Renal pelvis (tissue), 4 donors: ENCODE results near the gene NOL9. TPM values are rescaled to one million over a fixed set of nuclear protein-coding genes. Genes with fewer than 3 reads are reported as not detected.

Experiments used
- DNase-seq: peaks from one replicate; pipeline ENCODE4 v3.0.0-alpha.2; 2013
- polyA plus RNA-seq, 3 donors: library from polyadenylated mRNA; unstranded; fragments of 120-200 nt; gene quantifications; one replicate each; pipeline ENCODE4 v1.2.1, GENCODE V29; 2013; ENCODE audit not compliant: insufficient read length in 3 of 3

Gene NOL9
- polyA plus RNA-seq, 3 donors: 13.9 to 25.2 (median 23.4) TPM

GRCh38 chr1:6526316-6526715 is 28.0 kb downstream of the NOL9 start:
- no peak for DNase-seq

GRCh38 chr1:6523566-6523965 is 30.7 kb downstream of the NOL9 start:
- no peak for DNase-seq

GRCh38 chr1:6521536-6521935 is 32.8 kb downstream of the NOL9 start:
- DNase-seq: no peak

GRCh38 chr1:6519935-6520671 is 34.2 kb downstream of the NOL9 start:
- peak; percentile 67 for DNase-seq

- DNase-seq: no peak
These were observed 34.8 kb downstream of the NOL9 start for GRCh38 chr1:6519491-6519934.

- DNase-seq: no peak
These were observed 36.9 kb downstream of the NOL9 start for GRCh38 chr1:6517435-6517851.

GRCh38 chr1:6515771-6516170 is 38.5 kb downstream of the NOL9 start:
- no peak for DNase-seq

- DNase-seq: no peak
These were observed 41.0 kb downstream of the NOL9 start for GRCh38 chr1:6513320-6513801.

GRCh38 chr1:6512908-6513280 is 41.4 kb downstream of the NOL9 start:
- no peak for DNase-seq

GRCh38 chr1:6512245-6512907 is 41.9 kb downstream of the NOL9 start:
- no peak for DNase-seq

- no peak for DNase-seq
These were observed 42.6 kb downstream of the NOL9 start for GRCh38 chr1:6511561-6512244.

- no peak for DNase-seq
These were observed 43.3 kb downstream of the NOL9 start for GRCh38 chr1:6511056-6511455.

GRCh38 chr1:6510493-6510892 is 43.8 kb downstream of the NOL9 start:
- no peak for DNase-seq

GRCh38 chr1:6509919-6510291 is 44.4 kb downstream of the NOL9 start:
- no peak for DNase-seq

GRCh38 chr1:6509220-6509918 is 44.9 kb downstream of the NOL9 start:
- no peak for DNase-seq

GRCh38 chr1:6508816-6509189 is 45.5 kb downstream of the NOL9 start:
- no peak for DNase-seq

- no peak for DNase-seq
These were observed 46.0 kb downstream of the NOL9 start for GRCh38 chr1:6508154-6508815.

GRCh38 chr1:6507461-6507911 is 46.8 kb downstream of the NOL9 start:
- DNase-seq: no peak

- DNase-seq: no peak
These were observed 47.3 kb downstream of the NOL9 start for GRCh38 chr1:6507037-6507428.

- no peak for DNase-seq
These were observed 47.9 kb downstream of the NOL9 start for GRCh38 chr1:6506210-6507036.
